HG03571 (cell line): Measurements from ENCODE around the gene EIF4H.
A peak's percentile ranks its signal among the peaks of the same experiment; 100 is the strongest.
"Not testable (repeated sequence)": the region's sequence is repeated elsewhere in the genome, so short reads cannot be mapped to it uniquely, and the experiment has no call there.

Experiments
- ATAC-seq: cut with Tn5 transposase; IDR thresholded peaks from one replicate; pipeline ENCODE4 v1.9.1; 2021; ENCODE audit not compliant: unreplicated experiment

The EIF4H gene

GRCh38 chr7:74223711-74224510, 49.8 kb downstream of the EIF4H start:
- ATAC-seq, result no peak

- no peak for ATAC-seq
Observed at GRCh38 chr7:74224511-74224832, 50.3 kb downstream of the EIF4H start.

- not testable (repeated sequence) for ATAC-seq
Observed at GRCh38 chr7:74224907-74225306, 50.8 kb downstream of the EIF4H start.

DNA sequence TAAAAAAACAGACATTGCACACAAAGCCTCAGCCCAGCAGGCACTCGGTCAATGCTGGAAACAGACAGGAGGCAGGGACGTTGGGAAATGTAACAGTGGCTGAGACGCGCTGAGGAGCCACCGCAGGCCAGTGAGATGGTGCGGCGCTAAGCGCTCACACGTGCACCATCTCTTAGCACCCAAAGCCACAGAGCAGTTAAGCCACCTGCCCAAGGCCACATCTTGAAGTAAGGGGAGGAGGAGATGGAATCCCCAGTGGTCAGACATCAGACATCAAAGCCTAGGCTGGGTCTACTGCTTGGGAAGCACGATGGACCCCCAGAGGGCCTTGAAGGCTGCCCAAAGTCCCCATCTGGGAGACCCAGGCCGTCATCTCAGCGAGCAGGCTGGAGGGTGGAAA, 51.2 kb downstream of the EIF4H start:
- ATAC-seq, result no peak

DNA sequence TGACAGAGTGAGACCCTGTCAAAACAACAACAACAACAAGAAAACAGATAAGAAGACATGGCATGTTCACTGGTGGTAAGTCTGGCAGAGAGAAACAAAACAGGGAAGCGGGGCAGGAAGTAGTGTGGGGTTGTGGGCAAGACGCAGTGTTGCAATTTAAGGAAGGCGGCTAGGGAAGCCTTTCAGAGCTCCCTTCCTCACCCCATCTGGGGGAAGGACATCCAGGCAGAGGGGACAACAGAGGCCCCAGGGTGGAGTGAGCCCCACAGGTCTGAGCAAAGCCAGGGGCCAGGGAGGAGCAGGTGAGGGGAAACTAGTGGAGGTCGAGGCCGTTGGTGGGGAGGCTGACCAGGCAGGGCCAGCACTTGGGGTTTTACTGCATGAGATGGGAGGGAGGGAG, 52.5 kb downstream of the EIF4H start:
- no peak for ATAC-seq

DNA sequence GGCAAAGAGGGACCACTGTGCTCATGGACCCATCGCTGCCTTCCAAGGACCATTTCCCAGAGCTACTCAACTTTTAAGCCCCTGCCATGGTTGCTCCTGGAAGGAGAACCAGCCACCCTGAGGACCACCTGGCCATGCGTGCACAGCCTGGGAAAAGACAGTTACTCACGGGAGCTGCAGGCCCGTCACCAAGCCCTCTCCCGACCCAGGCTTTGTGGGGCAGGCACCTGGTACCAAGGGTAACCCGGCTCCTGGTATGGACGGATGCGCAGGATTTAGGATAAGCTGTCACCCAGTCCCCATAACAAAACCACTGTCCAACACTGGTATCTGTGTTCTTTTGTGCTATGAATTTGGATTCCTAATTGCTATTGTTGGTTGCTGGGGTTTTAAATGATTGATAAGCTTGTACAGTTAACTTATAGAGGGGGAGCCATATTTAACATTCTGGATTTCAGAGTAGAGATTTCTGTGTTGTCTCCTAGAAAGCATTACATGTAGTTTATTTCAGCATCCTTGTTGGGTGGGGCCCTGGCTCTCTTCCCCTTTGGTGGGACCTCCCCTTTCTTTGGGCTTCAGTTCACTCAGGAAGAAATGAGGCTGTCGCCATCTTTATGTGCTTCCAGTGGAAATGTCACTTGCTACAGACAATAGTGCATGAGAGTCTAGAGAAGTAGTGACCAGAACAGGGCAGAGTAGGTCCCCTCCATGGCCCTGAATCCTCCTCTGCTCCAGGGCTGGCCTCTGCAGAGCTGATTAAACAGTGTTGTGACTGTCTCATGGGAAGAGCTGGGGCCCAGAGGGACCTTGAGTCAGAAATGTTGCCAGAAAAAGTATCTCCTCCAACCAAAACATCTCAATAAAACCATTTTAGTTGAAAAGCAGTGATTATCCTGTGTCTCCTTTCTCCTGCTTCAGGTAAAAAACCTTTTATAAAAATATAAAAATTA, 55.1 kb downstream of the EIF4H start:
- ATAC-seq, result no peak

DNA sequence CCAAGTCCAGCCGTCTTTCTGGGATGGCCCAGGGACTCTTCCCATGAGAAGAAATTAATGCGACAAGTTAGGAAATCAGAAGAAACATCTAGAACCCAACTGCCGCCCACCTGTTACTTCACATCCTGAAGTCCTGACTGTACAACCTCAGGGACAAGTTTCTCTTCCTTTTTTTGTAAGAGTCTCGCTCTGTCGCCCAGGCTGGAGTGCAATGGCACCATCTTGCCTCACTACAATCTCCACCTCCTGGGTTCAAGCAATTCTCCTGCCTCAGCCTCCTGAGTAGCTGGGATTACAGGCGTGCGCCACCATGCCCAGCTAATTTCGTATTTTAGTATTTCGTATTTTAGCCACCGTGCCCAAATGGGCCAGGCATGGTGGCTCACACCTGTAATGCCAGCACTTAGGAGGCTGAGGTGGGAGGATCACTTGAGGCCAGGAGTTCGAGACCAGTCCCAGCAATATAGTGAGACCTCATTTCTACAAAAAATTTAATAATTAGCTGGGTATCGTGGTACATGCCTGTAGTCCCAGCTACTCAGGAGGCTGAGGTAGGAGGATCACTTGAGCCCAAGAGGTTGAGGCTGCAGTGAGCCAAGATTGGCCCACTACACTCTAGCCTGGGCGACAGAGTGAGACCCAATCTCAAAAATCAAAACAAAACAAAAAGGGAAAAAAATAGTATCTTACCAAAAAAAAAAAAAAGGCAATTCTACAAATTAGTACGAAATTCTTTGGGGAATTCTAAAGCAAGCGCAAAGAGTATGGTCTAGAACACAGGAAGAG, 56.5 kb downstream of the EIF4H start:
- no peak for ATAC-seq

DNA sequence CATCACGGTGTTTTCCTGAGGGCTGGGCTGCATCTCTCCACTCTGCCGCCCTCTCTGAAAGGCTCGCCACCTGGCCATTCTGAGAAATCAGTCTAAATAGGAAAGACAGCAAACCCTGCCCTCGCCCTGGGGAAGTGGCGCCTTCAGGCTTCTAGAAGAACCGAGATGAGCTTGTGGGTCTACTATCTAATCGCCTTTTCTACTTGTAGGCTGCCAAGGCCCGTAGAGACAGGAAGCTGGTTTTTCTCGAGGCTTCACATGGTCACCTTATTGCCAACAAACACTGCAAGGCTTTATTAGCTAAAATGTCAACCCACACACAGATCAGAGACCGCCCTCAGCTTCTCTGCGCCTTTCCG, 57.1 kb downstream of the EIF4H start:
- ATAC-seq, result peak; percentile 64

DNA sequence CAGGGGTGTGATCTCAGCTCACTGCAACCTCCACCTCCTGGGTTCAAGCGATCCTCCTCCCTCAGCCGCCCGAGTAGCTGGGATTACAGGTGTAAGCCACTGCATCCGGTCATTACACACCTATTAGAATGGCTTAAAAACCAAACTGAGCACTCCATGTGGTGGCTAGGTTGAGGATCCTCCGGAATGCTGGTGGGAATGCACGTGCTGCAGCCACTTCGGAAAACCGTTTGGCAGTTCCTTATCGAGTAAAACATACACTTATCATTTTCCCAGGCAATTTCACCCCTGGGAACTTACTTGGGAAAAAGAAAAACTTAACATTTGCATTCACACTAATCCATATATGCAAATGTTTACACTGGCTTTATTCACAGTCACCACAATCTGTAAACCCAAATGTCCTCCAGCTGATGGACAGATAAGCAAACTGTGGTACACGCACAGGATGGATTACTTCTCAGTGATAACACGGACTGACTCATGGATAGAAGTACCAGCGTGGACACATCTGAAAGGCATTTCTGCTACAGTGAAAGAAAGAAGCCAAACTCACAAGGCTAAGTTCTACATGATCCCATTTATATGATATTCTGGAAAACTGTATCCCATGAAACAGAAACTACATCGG, 59.6 kb downstream of the EIF4H start:
- no peak for ATAC-seq

- ATAC-seq, result no peak
Observed at GRCh38 chr7:74235518-74236268, 61.5 kb downstream of the EIF4H start.

GRCh38 chr7:74236284-74236683, 62.1 kb downstream of the EIF4H start:
- no peak for ATAC-seq

DNA sequence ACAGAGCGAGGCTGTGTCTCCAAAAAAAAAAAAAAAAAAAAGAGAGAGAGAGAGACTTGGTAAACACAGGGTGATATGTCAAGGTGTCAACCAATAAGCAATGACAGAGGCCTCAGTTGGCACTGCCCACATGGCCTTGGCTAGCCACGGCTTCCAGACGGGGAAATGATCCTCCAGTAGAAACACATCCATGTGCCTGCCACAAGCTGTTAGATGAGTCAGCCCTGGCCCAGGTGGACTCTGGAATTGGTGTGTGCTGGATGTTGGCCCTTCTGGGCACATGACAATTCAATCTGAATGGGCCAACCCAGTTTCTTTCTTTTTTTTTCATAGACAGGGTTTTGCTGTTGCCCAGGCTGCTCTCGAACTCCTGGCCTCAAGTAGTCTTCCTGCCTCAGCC, 66.3 kb downstream of the EIF4H start:
- ATAC-seq, result no peak

- no peak for ATAC-seq
Observed at GRCh38 chr7:74242122-74242443, 67.9 kb downstream of the EIF4H start.

DNA sequence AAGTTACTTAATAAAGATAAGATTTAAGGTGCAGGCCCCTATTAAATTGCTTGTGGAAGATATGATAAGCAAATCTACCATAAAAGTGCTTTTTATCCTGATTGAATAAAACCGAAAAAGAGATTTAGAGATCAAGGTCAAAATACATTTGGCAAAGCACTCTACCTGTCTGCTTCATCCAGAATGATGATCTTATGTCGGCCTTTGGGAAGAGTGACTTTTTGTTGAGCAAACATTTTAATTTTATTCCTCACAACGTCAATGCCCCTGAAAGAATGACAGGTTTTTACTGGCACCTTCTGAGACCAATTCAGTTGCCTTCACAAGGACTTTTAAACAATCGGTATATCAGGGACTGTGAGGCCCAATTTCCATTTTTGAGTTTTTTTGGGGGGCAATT, 72.3 kb downstream of the EIF4H start:
- ATAC-seq, result no peak
